Prostate gland (tissue), 2 donors: ENCODE results near the gene MATCAP1. TPM values are rescaled to one million over a fixed set of nuclear protein-coding genes. Genes with fewer than 3 reads are reported as not detected.

ENCODE experiments used
- DNase-seq: peaks from one replicate; pipeline ENCODE4 v3.0.0-alpha.2; 2019; ENCODE audit warnings: low spot score
- H3K27ac ChIP-seq, 2 donors: fragments of 200-600 bp; sonication (generic); 2 replicates each; pipeline ENCODE4 v1.5.1; 2017 to 2019
- H3K27me3 ChIP-seq: fragments of 200-600 bp; sonication (generic); replicated peaks from 2 replicates; pipeline ENCODE4 v1.5.1; 2019; ENCODE audit not compliant: insufficient read depth
- H3K36me3 ChIP-seq, 2 donors: fragments of 200-600 bp; sonication (generic); 1 replicate in 1 of 2; 2 replicates in 1 of 2; pipeline versions ENCODE4 v1.5.1 to v1.8.1; 2017 to 2019
- H3K4me1 ChIP-seq: fragments of 200-600 bp; sonication (generic); replicated peaks from 2 replicates; pipeline ENCODE4 v1.5.1; 2019
- H3K4me3 ChIP-seq, 2 donors: fragments of 200-600 bp; sonication (generic); 2 replicates each; pipeline ENCODE4 v1.5.1; 2017 to 2019
- H3K9me3 ChIP-seq: fragments of 200-600 bp; sonication (generic); 2 replicates; pipeline ENCODE4 v1.5.1; 2017
- POLR2A ChIP-seq: fragments of 450-650 bp; IDR thresholded peaks from one replicate; pipeline ENCODE4 v1.6.1; 2016; ENCODE audit warnings: antibody characterized with exemption, mild to moderate bottlenecking
- POLR2AphosphoS5 ChIP-seq: sonication (generic); formaldehyde crosslinking; IDR thresholded peaks from one replicate; pipeline ENCODE4 v1.6.1; 2017; ENCODE audit warnings: antibody characterized with exemption
- WGBS: methylation state at CpG from one replicate; pipeline ENCODE4 v1.1.5; 2018; 5-methylcytosine and 5-hydroxymethylcytosine counted together
- intact Hi-C: fragments of 100-400 bp; cut with DNase I; formaldehyde crosslinking; loops from one replicate; pipeline ENCODE4 v1.14.2; 2022
- total RNA-seq, 2 donors: library from RNA; depleted of rRNA; stranded (reverse); fragments of >200 nt; gene quantifications; one replicate each; pipeline ENCODE4 v1.1.0, GENCODE V29; 2016
- TF ChIP-seq, protein P1 (sequence below), 4 experiments: fragments of 200-600 bp in 2 of 4; fragments of 450-650 bp in 2 of 4; sonication (generic) in 2 of 4; IDR thresholded peaks; 1 replicate in 3 of 4; 2 replicates in 1 of 4; pipeline ENCODE4 v1.5.1; 2016 to 2019; ENCODE audit warnings: antibody characterized with exemption in 4 of 4, mild to moderate bottlenecking in 2 of 4, moderate library complexity in 2 of 4

MATCAP1 gene
- total RNA-seq, 2 donors from 2014 or later: 13.9 to 28.9 TPM

DNA sequence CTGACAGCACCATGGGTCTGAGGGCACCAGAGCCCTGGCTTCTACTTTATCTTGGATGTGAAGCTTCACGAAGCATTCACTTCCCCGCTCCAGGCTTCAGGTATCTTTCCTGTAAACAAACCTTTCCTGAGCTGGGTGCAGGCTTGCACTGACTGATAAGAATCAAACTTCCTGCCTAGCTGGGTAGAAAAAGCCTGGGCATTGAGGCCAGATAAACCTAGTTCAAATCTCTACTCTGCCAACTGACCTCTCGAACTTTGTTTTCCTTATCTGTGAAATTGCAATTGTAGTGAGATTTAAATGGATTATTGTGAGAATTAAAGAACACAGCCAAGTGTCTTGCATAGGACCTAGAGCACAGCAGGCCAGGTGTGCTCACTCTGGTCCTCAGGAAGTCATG is 40.2 kb upstream of the MATCAP1 start:
- no peaks in the 10 kb centered on the region for H3K27me3 ChIP-seq
- H3K4me3 ChIP-seq: no peak overlapping the region
- no peaks in the 10 kb centered on the region for H3K4me1 ChIP-seq
- no peaks in the 10 kb centered on the region for H3K9me3 ChIP-seq
- H3K27ac ChIP-seq: no peak overlapping the region
- 32% methylated on average over 3 of the region's 3 CpGs for WGBS
- TF ChIP-seq POLR2AphosphoS5 (no peak), POLR2A (no peak)
- TF ChIP-seq, protein P1, sequence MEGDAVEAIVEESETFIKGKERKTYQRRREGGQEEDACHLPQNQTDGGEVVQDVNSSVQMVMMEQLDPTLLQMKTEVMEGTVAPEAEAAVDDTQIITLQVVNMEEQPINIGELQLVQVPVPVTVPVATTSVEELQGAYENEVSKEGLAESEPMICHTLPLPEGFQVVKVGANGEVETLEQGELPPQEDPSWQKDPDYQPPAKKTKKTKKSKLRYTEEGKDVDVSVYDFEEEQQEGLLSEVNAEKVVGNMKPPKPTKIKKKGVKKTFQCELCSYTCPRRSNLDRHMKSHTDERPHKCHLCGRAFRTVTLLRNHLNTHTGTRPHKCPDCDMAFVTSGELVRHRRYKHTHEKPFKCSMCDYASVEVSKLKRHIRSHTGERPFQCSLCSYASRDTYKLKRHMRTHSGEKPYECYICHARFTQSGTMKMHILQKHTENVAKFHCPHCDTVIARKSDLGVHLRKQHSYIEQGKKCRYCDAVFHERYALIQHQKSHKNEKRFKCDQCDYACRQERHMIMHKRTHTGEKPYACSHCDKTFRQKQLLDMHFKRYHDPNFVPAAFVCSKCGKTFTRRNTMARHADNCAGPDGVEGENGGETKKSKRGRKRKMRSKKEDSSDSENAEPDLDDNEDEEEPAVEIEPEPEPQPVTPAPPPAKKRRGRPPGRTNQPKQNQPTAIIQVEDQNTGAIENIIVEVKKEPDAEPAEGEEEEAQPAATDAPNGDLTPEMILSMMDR (IDR thresholded peaks at IDR 0.05): no peak
- DNase-seq: no peak
- intact Hi-C loops: no loop called here
- H3K36me3 ChIP-seq: peaks cover 0 to 5% of the 10 kb centered on the region in 2 donors

DNA sequence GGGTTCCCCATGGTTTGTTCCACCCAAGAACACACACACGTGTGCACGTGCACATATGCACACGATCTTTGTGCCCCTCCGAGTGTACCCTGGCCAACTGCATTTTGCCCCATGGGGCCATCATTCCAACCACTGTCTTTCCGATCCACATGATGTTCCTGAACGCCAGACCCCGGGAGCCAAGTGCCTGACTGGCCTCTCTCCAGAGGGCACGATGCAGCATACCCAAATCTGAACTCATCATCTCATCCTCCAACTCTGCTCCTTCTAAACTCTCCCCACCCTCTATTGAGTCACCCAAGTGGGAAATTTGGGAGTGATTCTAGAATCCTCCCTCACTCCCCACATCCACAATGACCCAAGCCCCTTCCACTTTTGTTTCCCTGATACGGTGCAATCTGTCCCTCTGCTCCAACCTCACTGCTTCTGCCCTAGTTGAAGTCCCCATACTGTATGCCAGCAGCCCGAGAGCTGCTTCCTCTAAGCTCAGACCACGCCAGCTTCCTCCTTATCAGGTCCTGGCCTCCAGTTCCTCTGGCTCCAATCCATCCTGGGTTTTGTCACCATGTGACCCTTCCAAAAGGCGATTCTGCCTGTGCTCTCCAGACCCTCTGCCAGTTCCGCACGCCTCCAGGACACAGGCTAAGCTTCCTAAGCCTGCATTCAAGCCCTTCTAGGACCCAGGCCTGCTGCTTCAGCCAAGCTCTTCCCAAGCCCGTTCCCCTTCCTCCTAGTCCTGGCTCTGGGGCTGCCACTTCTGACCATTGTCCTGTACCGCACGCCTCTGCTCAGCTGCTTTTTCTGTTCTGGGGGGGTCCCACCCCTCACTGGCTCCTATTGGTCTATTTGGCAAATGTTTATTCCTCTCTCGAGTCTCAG is 33.1 kb upstream of the MATCAP1 start:
- Histone ChIP-seq H3K4me3 (no peak overlapping the region), H3K4me1 (no peaks in the 10 kb centered on the region), H3K27ac (no peak overlapping the region), H3K36me3 (no peaks in the 10 kb centered on the region), H3K9me3 (no peaks in the 10 kb centered on the region), H3K27me3 (no peaks in the 10 kb centered on the region)
- 77% methylated on average over 18 of the region's 18 CpGs for WGBS
- intact Hi-C loops: no loop called here
- DNase-seq: no peak
- TF ChIP-seq, protein P1 (IDR thresholded peaks at IDR 0.05): no peak
- no peak for TF ChIP-seq POLR2A
- TF ChIP-seq POLR2AphosphoS5: no peak

DNA sequence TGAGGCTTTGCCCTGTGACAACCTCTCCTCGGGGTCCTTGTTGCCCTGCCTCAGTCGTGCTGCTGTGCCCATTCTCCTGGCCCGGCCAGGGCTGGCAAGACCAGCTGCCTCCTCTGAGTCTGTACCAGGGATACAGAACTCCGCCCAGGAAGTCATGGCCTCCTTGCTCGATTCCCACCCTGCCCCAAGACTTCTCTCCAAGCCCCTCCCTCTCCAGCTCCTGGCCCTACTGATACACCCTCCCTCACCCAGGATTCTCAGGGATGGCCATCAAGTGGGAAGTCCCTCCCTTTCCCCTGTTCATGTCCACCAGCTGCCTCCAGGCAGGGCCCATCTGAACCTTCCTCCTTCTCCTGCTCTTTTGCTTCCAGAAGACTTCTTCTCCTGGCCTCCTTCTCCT is 31.9 kb upstream of the MATCAP1 start:
- Histone ChIP-seq H3K36me3 (no peaks in the 10 kb centered on the region), H3K4me1 (no peaks in the 10 kb centered on the region), H3K9me3 (no peaks in the 10 kb centered on the region), H3K27me3 (no peaks in the 10 kb centered on the region), H3K4me3 (no peak overlapping the region), H3K27ac (no peak overlapping the region)
- DNase-seq: no peak
- TF ChIP-seq POLR2AphosphoS5 (no peak), POLR2A (no peak)
- TF ChIP-seq, protein P1 (IDR thresholded peaks at IDR 0.05): no peak
- WGBS: 79% methylated on average over 5 of the region's 5 CpGs
- intact Hi-C loops: no loop called here

- Histone ChIP-seq H3K9me3 (no peaks in the 10 kb centered on the region), H3K4me1 (no peaks in the 10 kb centered on the region), H3K27me3 (no peaks in the 10 kb centered on the region), H3K4me3 (no peak overlapping the region), H3K36me3 (no peaks in the 10 kb centered on the region), H3K27ac (no peak overlapping the region)
- intact Hi-C loops: no loop called here
- WGBS: 77% methylated on average over 8 of the region's 8 CpGs
- TF ChIP-seq POLR2AphosphoS5 (no peak), POLR2A (no peak)
- DNase-seq: no peak
Observed at GRCh38 chr16:67213197-67214019, 29.6 kb upstream of the MATCAP1 start.

GRCh38 chr16:67212766-67213165 is 29.0 kb upstream of the MATCAP1 start:
- no peak overlapping the region for H3K4me3 ChIP-seq
- intact Hi-C loops: no loop called here
- H3K9me3 ChIP-seq: no peaks in the 10 kb centered on the region
- H3K27me3 ChIP-seq: no peaks in the 10 kb centered on the region
- no peak overlapping the region for H3K27ac ChIP-seq
- no peaks in the 10 kb centered on the region for H3K4me1 ChIP-seq
- H3K36me3 ChIP-seq: no peaks in the 10 kb centered on the region
- TF ChIP-seq POLR2A (no peak), POLR2AphosphoS5 (no peak)
- TF ChIP-seq, protein P1 (IDR thresholded peaks at IDR 0.05): no peak
- no peak for DNase-seq
